ENCODE data around the gene RGS16.

The RGS16 gene

DNA sequence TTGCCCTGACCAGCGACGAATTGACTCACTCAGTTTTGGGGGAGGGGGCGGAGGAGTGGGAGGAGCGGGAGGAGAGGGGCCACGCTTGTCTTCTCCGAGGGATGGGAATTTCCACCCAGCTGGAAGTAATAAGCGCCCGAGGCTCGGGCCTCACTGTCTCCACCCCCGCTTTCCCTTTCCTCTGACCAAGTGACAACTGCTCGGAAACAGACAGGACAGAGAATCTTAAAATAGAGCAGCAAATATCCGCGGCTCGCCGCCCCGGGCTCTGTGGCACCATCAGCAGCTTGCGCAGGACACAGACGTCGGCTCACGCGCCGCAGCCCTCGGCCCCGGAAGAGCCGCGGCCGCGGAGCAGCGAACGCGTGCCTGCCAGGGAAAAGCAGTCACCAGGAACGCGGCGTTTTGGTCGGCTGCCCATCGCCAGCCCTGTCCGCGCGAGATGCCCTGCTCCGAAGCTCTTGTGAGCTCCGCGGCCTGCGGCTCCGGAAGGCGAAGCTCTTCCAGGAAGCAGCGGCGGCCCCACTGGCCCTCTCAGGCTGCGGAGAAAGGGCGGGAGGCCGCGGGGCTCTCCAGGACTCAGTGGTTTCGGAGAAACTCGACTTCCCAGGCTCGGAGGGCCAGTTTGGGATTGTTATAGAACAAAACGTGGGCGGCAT lies 10.7 kb upstream of the RGS16 start:
- peaks cover 72% of the 10 kb centered on the region for H3K4me1 ChIP-seq (ENCODE audit: insufficient read depth, low read length)
- H3K27ac ChIP-seq (ENCODE audit: low read length), result peak overlapping the region; percentile 79
- no peaks in the 10 kb centered on the region for H3K27me3 ChIP-seq (ENCODE audit: insufficient read depth, low read length, poor library complexity)
- 0 out of 3 replicates have a peak, but pooled peaks have one; percentile 3 for ATAC-seq (ENCODE audit: insufficient read depth, low read depth)
- no peaks in the 10 kb centered on the region; the same call in 1 of the 2 replicates for H4K20me1 ChIP-seq (ENCODE audit: insufficient read depth, low read length)
- H2AFZ ChIP-seq (ENCODE audit: low read depth, low read length), result peak overlapping the region; percentile 69
- no peaks in the 10 kb centered on the region for H3K79me2 ChIP-seq (ENCODE audit: insufficient read depth, low read length)
- peak; percentile 54 for DNase-seq
- TF ChIP-seq EZH2 (IDR thresholded peaks at IDR 0.05; ENCODE audit: borderline replicate concordance, low read depth, low read length, severe bottlenecking), result no peak
- TF ChIP-seq, protein P1, sequence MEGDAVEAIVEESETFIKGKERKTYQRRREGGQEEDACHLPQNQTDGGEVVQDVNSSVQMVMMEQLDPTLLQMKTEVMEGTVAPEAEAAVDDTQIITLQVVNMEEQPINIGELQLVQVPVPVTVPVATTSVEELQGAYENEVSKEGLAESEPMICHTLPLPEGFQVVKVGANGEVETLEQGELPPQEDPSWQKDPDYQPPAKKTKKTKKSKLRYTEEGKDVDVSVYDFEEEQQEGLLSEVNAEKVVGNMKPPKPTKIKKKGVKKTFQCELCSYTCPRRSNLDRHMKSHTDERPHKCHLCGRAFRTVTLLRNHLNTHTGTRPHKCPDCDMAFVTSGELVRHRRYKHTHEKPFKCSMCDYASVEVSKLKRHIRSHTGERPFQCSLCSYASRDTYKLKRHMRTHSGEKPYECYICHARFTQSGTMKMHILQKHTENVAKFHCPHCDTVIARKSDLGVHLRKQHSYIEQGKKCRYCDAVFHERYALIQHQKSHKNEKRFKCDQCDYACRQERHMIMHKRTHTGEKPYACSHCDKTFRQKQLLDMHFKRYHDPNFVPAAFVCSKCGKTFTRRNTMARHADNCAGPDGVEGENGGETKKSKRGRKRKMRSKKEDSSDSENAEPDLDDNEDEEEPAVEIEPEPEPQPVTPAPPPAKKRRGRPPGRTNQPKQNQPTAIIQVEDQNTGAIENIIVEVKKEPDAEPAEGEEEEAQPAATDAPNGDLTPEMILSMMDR (IDR thresholded peaks at IDR 0.05; ENCODE audit: borderline replicate concordance, extremely low read depth, low read length, poor library complexity, severe bottlenecking), result no peak
- H3K4me3 ChIP-seq (ENCODE audit: low read depth in 1 of 2, low read length in 2 of 2), result peak overlapping the region; percentile 10 to 53; a peak in 3 of 4 replicates
- peak overlapping the region; percentile 69 for H3K9ac ChIP-seq (ENCODE audit: low read depth, low read length)
- no peaks in the 10 kb centered on the region for H3K36me3 ChIP-seq (ENCODE audit: insufficient read depth, low read length)
- peak overlapping the region; percentile 77 for H3K4me2 ChIP-seq (ENCODE audit: insufficient read depth, low read length)
- H3K9me3 ChIP-seq (ENCODE audit: insufficient read depth, low read length, severe bottlenecking), result no peaks in the 10 kb centered on the region

DNA sequence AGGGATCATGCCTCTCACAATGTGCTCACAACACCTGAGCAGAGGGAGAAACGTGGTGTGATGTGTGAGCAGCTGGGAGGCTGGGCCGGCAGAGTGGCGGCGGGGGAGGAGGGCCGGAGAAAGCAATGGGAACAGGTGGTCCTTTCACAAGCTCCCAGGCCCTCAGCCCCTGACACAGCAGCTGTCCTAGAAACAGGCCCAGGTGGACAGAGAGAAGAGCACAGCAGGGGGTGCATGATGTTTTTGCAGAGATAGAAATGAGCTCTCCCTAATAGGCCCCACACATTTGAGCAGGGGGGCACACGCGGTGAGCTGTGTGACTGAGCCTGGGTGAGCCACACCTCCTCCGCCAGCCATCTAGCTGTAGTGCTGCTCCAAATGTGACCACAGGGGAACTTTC lies 7.6 kb upstream of the RGS16 start:
- Histone ChIP-seq H3K4me1 (ENCODE audit: insufficient read depth, low read length) (peaks cover 60% of the 10 kb centered on the region), H3K36me3 (ENCODE audit: insufficient read depth, low read length) (no peaks in the 10 kb centered on the region), H3K9me3 (ENCODE audit: insufficient read depth, low read length, severe bottlenecking) (no peaks in the 10 kb centered on the region), H4K20me1 (ENCODE audit: insufficient read depth, low read length) (no peaks in the 10 kb centered on the region; the same call in 1 of the 2 replicates), H2AFZ (ENCODE audit: low read depth, low read length) (no peak overlapping the region), H3K27ac (ENCODE audit: low read length) (peak overlapping the region; percentile 9; the same call in 1 of the 2 replicates), H3K27me3 (ENCODE audit: insufficient read depth, low read length, poor library complexity) (no peaks in the 10 kb centered on the region), H3K4me2 (ENCODE audit: insufficient read depth, low read length) (no peak overlapping the region), H3K4me3 (ENCODE audit: low read depth in 1 of 2, low read length in 2 of 2) (no peak overlapping the region), H3K79me2 (ENCODE audit: insufficient read depth, low read length) (no peaks in the 10 kb centered on the region), H3K9ac (ENCODE audit: low read depth, low read length) (no peak overlapping the region)
- ATAC-seq (ENCODE audit: insufficient read depth, low read depth), result no peak
- DNase-seq, result peak; percentile 49
- TF ChIP-seq EZH2 (IDR thresholded peaks at IDR 0.05; ENCODE audit: borderline replicate concordance, low read depth, low read length, severe bottlenecking), result no peak
- TF ChIP-seq, protein P1 (IDR thresholded peaks at IDR 0.05; ENCODE audit: borderline replicate concordance, extremely low read depth, low read length, poor library complexity, severe bottlenecking), result no peak

DNA sequence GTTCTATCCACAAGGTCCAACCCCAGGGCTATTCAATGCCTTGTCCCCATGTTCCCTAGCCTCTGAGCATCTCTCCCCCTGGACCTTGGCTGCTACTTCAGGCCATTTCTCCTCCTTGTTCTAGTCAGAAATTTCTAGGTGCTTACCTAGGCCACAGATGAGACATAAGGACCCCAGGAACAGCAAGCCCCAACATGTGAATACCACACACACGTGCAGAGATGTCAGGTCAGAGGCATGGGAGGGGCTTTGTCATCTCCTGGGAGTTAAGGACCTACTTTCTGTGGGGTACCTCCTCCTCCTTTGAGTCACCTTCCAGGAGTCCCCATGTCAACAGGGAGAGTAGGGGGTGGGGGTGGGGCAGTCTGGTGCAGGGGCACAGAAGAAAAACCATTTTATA lies 7.1 kb upstream of the RGS16 start:
- no peaks in the 10 kb centered on the region for H3K27me3 ChIP-seq (ENCODE audit: insufficient read depth, low read length, poor library complexity)

More for the DNA sequence above, 7.1 kb upstream of the RGS16 start:
- Histone ChIP-seq H3K36me3 (ENCODE audit: insufficient read depth, low read length) (no peaks in the 10 kb centered on the region), H2AFZ (ENCODE audit: low read depth, low read length) (no peak overlapping the region), H3K4me1 (ENCODE audit: insufficient read depth, low read length) (peaks cover 56% of the 10 kb centered on the region), H3K9ac (ENCODE audit: low read depth, low read length) (no peak overlapping the region), H3K79me2 (ENCODE audit: insufficient read depth, low read length) (no peaks in the 10 kb centered on the region), H3K27ac (ENCODE audit: low read length) (no peak overlapping the region), H3K4me3 (ENCODE audit: low read depth in 1 of 2, low read length in 2 of 2) (no peak overlapping the region), H3K9me3 (ENCODE audit: insufficient read depth, low read length, severe bottlenecking) (no peaks in the 10 kb centered on the region), H4K20me1 (ENCODE audit: insufficient read depth, low read length) (no peaks in the 10 kb centered on the region; the same call in 1 of the 2 replicates), H3K4me2 (ENCODE audit: insufficient read depth, low read length) (no peak overlapping the region)
- no peak for TF ChIP-seq EZH2 (IDR thresholded peaks at IDR 0.05; ENCODE audit: borderline replicate concordance, low read depth, low read length, severe bottlenecking)
- TF ChIP-seq, protein P1 (IDR thresholded peaks at IDR 0.05; ENCODE audit: borderline replicate concordance, extremely low read depth, low read length, poor library complexity, severe bottlenecking), result no peak
- ATAC-seq (ENCODE audit: insufficient read depth, low read depth) (no peak), DNase-seq (no peak)
